ENCODE measurements around the gene PARP3. TPM values are rescaled to one million over a fixed set of nuclear protein-coding genes. Genes with fewer than 3 reads are reported as not detected.

Gene PARP3
- total RNA-seq, 1 donor from 2014 or later = 24.6 TPM

DNA sequence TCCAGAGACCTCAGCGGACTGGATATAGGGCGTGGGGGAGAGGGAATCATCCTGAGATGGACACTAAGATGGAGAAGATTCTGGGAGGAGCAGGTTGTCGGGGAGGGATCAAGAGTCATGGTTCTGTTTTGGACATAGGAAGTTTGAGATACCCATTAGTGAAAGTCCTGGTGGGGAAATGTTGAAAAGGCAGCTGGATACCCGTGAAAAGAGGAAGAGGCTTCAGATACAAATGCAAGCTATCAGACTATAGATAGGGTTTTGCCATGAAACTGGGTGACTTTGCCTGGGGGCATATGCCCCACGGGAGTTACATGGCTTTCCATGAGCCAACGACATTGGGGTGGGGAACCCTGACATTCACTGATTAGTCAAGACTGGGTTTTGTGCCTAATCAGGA is 11.9 kb downstream of the PARP3 start:
- DNase-seq = no peak
- Histone ChIP-seq H3K4me3 (no peak overlapping the region), H3K9me3 (no peaks in the 10 kb centered on the region), H3K4me1 (peaks cover 21% of the 10 kb centered on the region), H3K27ac (no peak overlapping the region), H3K27me3 (ENCODE audit: low read depth) (peaks cover 13% of the 10 kb centered on the region), H3K36me3 (peaks cover 8% of the 10 kb centered on the region)
- TF ChIP-seq, protein P1, sequence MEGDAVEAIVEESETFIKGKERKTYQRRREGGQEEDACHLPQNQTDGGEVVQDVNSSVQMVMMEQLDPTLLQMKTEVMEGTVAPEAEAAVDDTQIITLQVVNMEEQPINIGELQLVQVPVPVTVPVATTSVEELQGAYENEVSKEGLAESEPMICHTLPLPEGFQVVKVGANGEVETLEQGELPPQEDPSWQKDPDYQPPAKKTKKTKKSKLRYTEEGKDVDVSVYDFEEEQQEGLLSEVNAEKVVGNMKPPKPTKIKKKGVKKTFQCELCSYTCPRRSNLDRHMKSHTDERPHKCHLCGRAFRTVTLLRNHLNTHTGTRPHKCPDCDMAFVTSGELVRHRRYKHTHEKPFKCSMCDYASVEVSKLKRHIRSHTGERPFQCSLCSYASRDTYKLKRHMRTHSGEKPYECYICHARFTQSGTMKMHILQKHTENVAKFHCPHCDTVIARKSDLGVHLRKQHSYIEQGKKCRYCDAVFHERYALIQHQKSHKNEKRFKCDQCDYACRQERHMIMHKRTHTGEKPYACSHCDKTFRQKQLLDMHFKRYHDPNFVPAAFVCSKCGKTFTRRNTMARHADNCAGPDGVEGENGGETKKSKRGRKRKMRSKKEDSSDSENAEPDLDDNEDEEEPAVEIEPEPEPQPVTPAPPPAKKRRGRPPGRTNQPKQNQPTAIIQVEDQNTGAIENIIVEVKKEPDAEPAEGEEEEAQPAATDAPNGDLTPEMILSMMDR (IDR thresholded peaks at IDR 0.05) = no peak
- ATAC-seq = no peak
- intact Hi-C loops (cut with DNase I) = no loop called here

DNA sequence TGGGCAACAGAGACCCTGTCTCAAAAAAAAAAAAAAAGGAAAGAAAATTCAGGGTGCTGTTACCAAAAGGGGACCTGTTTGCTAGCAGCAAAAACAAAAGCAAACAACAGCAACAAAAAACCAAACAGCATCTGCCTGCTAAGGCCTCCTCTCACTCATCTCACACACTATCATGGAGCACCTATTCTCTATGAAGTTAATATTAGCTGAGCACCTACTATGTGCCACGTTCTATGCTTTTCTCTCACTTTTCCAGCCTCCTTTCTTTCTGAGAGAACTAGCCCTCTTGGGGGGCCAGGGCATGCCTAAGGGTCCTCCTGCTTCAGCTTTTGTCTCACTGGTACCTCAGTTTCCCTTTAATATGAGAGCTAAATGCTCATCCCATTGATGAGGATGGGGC is 12.6 kb downstream of the PARP3 start:
- TF ChIP-seq, protein P1 (IDR thresholded peaks at IDR 0.05) = no peak
- ATAC-seq (no peak), DNase-seq (no peak)
- Histone ChIP-seq H3K4me1 (peaks cover 21% of the 10 kb centered on the region), H3K27ac (no peak overlapping the region), H3K9me3 (no peaks in the 10 kb centered on the region), H3K36me3 (peaks cover 5% of the 10 kb centered on the region), H3K4me3 (no peak overlapping the region), H3K27me3 (ENCODE audit: low read depth) (peaks cover 13% of the 10 kb centered on the region)
- intact Hi-C loops (cut with DNase I) = no loop called here

DNA sequence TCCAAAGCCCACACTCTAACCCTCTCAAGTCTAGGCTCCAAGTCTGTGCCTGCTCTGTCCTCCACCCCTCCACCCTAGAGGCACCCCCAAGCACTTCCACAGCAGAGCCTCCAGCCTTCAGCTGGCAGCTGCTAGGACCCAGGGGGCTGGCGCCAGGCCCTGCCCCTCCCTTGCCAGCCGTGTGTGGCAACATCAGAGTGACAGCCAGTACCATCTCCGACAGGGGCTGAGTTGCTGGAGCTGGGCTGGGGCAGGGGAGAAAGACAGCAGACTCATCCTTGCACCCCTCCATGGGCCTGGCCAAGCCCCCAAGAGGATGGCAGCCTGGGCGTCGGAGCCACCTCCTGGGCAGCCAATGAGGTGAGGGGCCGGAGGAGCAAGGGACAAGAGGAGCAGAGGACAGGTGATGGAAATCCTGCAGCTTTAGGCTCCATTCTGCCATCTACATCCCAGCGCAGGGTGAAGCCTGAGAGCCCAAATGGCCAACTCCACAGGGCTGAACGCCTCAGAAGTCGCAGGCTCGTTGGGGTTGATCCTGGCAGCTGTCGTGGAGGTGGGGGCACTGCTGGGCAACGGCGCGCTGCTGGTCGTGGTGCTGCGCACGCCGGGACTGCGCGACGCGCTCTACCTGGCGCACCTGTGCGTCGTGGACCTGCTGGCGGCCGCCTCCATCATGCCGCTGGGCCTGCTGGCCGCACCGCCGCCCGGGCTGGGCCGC is 13.2 kb downstream of the PARP3 start, which contains the start of gene GPR62:
TSS of gene GPR62 (plus strand) at position 207 of the 718 bp plus-strand sequence. CDS start at position 479, 272 bp downstream.
- TF ChIP-seq, protein P1 (IDR thresholded peaks at IDR 0.05) = no peak
- intact Hi-C loops (cut with DNase I) = no loop called here
- ATAC-seq (no peak), DNase-seq (no peak)
- Histone ChIP-seq H3K4me1 (peaks cover 21% of the 10 kb centered on the region), H3K9me3 (no peaks in the 10 kb centered on the region), H3K36me3 (peaks cover 9% of the 10 kb centered on the region), H3K27me3 (ENCODE audit: low read depth) (peaks cover 13% of the 10 kb centered on the region), H3K4me3 (peak within 1 kb of the TSS; percentile 53), H3K27ac (peak within 1 kb of the TSS; percentile 60)

DNA sequence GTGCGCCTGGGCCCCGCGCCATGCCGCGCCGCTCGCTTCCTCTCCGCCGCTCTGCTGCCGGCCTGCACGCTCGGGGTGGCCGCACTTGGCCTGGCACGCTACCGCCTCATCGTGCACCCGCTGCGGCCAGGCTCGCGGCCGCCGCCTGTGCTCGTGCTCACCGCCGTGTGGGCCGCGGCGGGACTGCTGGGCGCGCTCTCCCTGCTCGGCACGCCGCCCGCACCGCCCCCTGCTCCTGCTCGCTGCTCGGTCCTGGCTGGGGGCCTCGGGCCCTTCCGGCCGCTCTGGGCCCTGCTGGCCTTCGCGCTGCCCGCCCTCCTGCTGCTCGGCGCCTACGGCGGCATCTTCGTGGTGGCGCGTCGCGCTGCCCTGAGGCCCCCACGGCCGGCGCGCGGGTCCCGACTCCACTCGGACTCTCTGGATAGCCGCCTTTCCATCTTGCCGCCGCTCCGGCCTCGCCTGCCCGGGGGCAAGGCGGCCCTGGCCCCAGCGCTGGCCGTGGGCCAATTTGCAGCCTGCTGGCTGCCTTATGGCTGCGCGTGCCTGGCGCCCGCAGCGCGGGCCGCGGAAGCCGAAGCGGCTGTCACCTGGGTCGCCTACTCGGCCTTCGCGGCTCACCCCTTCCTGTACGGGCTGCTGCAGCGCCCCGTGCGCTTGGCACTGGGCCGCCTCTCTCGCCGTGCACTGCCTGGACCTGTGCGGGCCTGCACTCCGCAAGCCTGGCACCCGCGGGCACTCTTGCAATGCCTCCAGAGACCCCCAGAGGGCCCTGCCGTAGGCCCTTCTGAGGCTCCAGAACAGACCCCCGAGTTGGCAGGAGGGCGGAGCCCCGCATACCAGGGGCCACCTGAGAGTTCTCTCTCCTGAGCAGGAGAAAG is 14.0 kb downstream of the PARP3 start:
- H3K4me3 ChIP-seq = peak overlapping the region; percentile 53
- intact Hi-C loops (cut with DNase I) = no loop called here
- peaks cover 13% of the 10 kb centered on the region for H3K27me3 ChIP-seq (ENCODE audit: low read depth)
- no peaks in the 10 kb centered on the region for H3K9me3 ChIP-seq
- TF ChIP-seq, protein P1 (IDR thresholded peaks at IDR 0.05) = peak; percentile 50
- H3K27ac ChIP-seq = peak overlapping the region; percentile 60
- ATAC-seq (peak; percentile 69 to 75), DNase-seq (no peak)
- peaks cover 10% of the 10 kb centered on the region for H3K36me3 ChIP-seq
- H3K4me1 ChIP-seq = peaks cover 21% of the 10 kb centered on the region

DNA sequence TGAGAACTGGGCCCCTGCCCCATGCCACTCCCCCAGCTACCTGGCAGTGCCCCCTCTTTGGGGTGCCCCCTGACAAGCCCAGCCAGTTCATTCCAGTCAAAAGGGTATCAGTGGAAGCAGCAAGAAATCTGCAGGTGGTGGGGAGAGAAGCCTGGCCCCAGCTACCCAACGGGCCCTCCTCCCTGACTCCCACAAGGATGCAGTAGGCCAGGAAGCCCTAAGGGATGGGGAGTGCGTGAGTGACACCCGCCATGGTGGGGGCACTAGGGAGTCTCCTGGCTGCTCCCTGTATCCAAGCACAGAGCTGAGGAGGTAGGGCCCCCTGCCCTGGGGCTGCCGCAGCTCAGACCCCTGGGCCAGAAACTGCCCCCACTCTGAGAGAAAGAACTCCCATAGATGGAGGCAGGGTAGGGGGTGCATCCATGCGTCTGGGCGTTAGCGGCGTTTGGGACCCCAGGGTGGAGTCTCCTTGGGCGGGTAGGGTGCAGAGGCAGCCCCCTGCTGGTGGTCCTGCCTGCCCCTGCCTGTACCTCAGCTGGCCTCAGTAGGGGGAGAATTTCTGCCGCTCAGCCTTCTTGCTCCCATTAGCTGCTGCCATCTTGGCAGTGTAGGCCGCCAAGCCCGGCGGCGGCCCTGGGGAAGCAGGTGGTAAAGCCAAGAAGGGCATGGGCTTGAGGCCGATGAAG is 15.5 kb downstream of the PARP3 start:
- TF ChIP-seq, protein P1 (IDR thresholded peaks at IDR 0.05) = no peak
- Histone ChIP-seq H3K27ac (no peak overlapping the region), H3K9me3 (no peaks in the 10 kb centered on the region), H3K36me3 (peaks cover 10% of the 10 kb centered on the region), H3K4me1 (peaks cover 21% of the 10 kb centered on the region), H3K27me3 (ENCODE audit: low read depth) (peaks cover 13% of the 10 kb centered on the region), H3K4me3 (no peak overlapping the region)
- ATAC-seq (no peak), DNase-seq (no peak)
- intact Hi-C loops (cut with DNase I) = no loop called here
